ENCODE measurements around the gene DHRSX. TPM values are rescaled to one million over a fixed set of nuclear protein-coding genes. Genes with fewer than 3 reads are reported as not detected.
"Not testable (repeated sequence)": the region's sequence is repeated elsewhere in the genome, so short reads cannot be mapped to it uniquely, and the experiment has no call there.

DHRSX gene
- total RNA-seq, 1 donor from 2014 or later: 30.4 TPM

GRCh38 chrX:2272337-2272736 lies 228.4 kb downstream of the DHRSX start:
- H3K27ac ChIP-seq (ENCODE audit: low read depth, low read length): no peak overlapping the region
- no peaks in the 10 kb centered on the region for H3K27me3 Mint-ChIP-seq (ENCODE audit: low read depth, unreplicated experiment)
- no peak for FAIRE-seq
- no peaks in the 10 kb centered on the region for H3K79me2 ChIP-seq (ENCODE audit: insufficient read depth, low read length)
- no peaks in the 10 kb centered on the region for H3K4me1 Mint-ChIP-seq (ENCODE audit: low read depth, unreplicated experiment)
- H3K4me3 ChIP-seq (ENCODE audit: insufficient read depth, low read depth, low read length): no peak overlapping the region
- no peak overlapping the region for H2AFZ ChIP-seq (ENCODE audit: low read depth, low read length)
- H3K4me3 Mint-ChIP-seq (ENCODE audit: unreplicated experiment): no peak overlapping the region
- H3K36me3 ChIP-seq (ENCODE audit: insufficient read depth, low read length): no peaks in the 10 kb centered on the region
- H4K20me1 ChIP-seq (ENCODE audit: insufficient read depth, low read length): peaks cover 3% of the 10 kb centered on the region
- TF ChIP-seq CTCF (IDR thresholded peaks at IDR 0.05; ENCODE audit: insufficient read depth, low read depth, low read length) (no peak), EZH2 (IDR thresholded peaks at IDR 0.05; ENCODE audit: insufficient read depth, low read length) (no peak)
- H3K27ac Mint-ChIP-seq (ENCODE audit: unreplicated experiment): no peak overlapping the region
- no peak overlapping the region for H3K9ac ChIP-seq (ENCODE audit: low read length)
- no peak for DNase-seq (ENCODE audit: low read depth)
- H3K36me3 Mint-ChIP-seq (ENCODE audit: low read depth, unreplicated experiment): peaks cover 7% of the 10 kb centered on the region
- H3K9me3 Mint-ChIP-seq (ENCODE audit: unreplicated experiment): peaks cover 10% of the 10 kb centered on the region
- no peaks in the 10 kb centered on the region for H3K9me3 ChIP-seq (ENCODE audit: insufficient read depth, low read depth, low read length)
- H3K4me1 ChIP-seq (ENCODE audit: insufficient read depth, low read length): no peaks in the 10 kb centered on the region
- H3K27me3 ChIP-seq (ENCODE audit: insufficient read depth, low read length): no peaks in the 10 kb centered on the region
- H3K4me2 ChIP-seq (ENCODE audit: low read length): no peak overlapping the region

- H3K4me2 ChIP-seq (ENCODE audit: low read length); H2AFZ ChIP-seq (ENCODE audit: low read depth, low read length); H3K79me2 ChIP-seq (ENCODE audit: insufficient read depth, low read length); H3K27ac ChIP-seq (ENCODE audit: low read depth, low read length); H3K36me3 ChIP-seq (ENCODE audit: insufficient read depth, low read length); H4K20me1 ChIP-seq (ENCODE audit: insufficient read depth, low read length); H3K36me3 Mint-ChIP-seq (ENCODE audit: low read depth, unreplicated experiment); DNase-seq (ENCODE audit: low read depth); H3K4me3 Mint-ChIP-seq (ENCODE audit: unreplicated experiment); H3K27ac Mint-ChIP-seq (ENCODE audit: unreplicated experiment); H3K4me1 ChIP-seq (ENCODE audit: insufficient read depth, low read length); H3K9me3 ChIP-seq (ENCODE audit: insufficient read depth, low read depth, low read length); H3K4me3 ChIP-seq (ENCODE audit: insufficient read depth, low read depth, low read length); H3K27me3 Mint-ChIP-seq (ENCODE audit: low read depth, unreplicated experiment); H3K27me3 ChIP-seq (ENCODE audit: insufficient read depth, low read length); H3K9ac ChIP-seq (ENCODE audit: low read length); FAIRE-seq; H3K4me1 Mint-ChIP-seq (ENCODE audit: low read depth, unreplicated experiment): not testable (repeated sequence)
- H3K9me3 Mint-ChIP-seq (ENCODE audit: unreplicated experiment): peaks cover 10% of the 10 kb centered on the region
Measured at GRCh38 chrX:2271595-2271994, 229.2 kb downstream of the DHRSX start.

- not testable (repeated sequence) for H3K4me1 Mint-ChIP-seq (ENCODE audit: low read depth, unreplicated experiment); H3K27ac ChIP-seq (ENCODE audit: low read depth, low read length); DNase-seq (ENCODE audit: low read depth); H3K9me3 ChIP-seq (ENCODE audit: insufficient read depth, low read depth, low read length); H3K4me3 Mint-ChIP-seq (ENCODE audit: unreplicated experiment); H3K4me1 ChIP-seq (ENCODE audit: insufficient read depth, low read length); H3K9ac ChIP-seq (ENCODE audit: low read length); H3K9me3 Mint-ChIP-seq (ENCODE audit: unreplicated experiment); H3K4me3 ChIP-seq (ENCODE audit: insufficient read depth, low read depth, low read length); H3K27me3 ChIP-seq (ENCODE audit: insufficient read depth, low read length); H4K20me1 ChIP-seq (ENCODE audit: insufficient read depth, low read length); H3K36me3 ChIP-seq (ENCODE audit: insufficient read depth, low read length); H3K27me3 Mint-ChIP-seq (ENCODE audit: low read depth, unreplicated experiment); FAIRE-seq; H3K79me2 ChIP-seq (ENCODE audit: insufficient read depth, low read length); H3K36me3 Mint-ChIP-seq (ENCODE audit: low read depth, unreplicated experiment); H3K27ac Mint-ChIP-seq (ENCODE audit: unreplicated experiment); H3K4me2 ChIP-seq (ENCODE audit: low read length); H2AFZ ChIP-seq (ENCODE audit: low read depth, low read length)
Measured at GRCh38 chrX:2270783-2271182, 230.0 kb downstream of the DHRSX start.

- Mint-ChIP-seq H3K27ac (ENCODE audit: unreplicated experiment) (no peak overlapping the region), H3K9me3 (ENCODE audit: unreplicated experiment) (peaks cover 6% of the 10 kb centered on the region), H3K27me3 (ENCODE audit: low read depth, unreplicated experiment) (no peaks in the 10 kb centered on the region), H3K4me3 (ENCODE audit: unreplicated experiment) (no peak overlapping the region), H3K36me3 (ENCODE audit: low read depth, unreplicated experiment) (peaks cover 9% of the 10 kb centered on the region), H3K4me1 (ENCODE audit: low read depth, unreplicated experiment) (no peaks in the 10 kb centered on the region)
- DNase-seq (ENCODE audit: low read depth): no peak
- Histone ChIP-seq H3K27ac (ENCODE audit: low read depth, low read length) (no peak overlapping the region), H3K36me3 (ENCODE audit: insufficient read depth, low read length) (no peaks in the 10 kb centered on the region), H2AFZ (ENCODE audit: low read depth, low read length) (no peak overlapping the region), H3K9ac (ENCODE audit: low read length) (no peak overlapping the region), H3K4me1 (ENCODE audit: insufficient read depth, low read length) (no peaks in the 10 kb centered on the region), H3K27me3 (ENCODE audit: insufficient read depth, low read length) (no peaks in the 10 kb centered on the region), H3K79me2 (ENCODE audit: insufficient read depth, low read length) (no peaks in the 10 kb centered on the region), H3K4me3 (ENCODE audit: insufficient read depth, low read depth, low read length) (no peak overlapping the region), H3K9me3 (ENCODE audit: insufficient read depth, low read depth, low read length) (no peaks in the 10 kb centered on the region), H4K20me1 (ENCODE audit: insufficient read depth, low read length) (peaks cover 6% of the 10 kb centered on the region), H3K4me2 (ENCODE audit: low read length) (no peak overlapping the region)
- no peak for FAIRE-seq
- TF ChIP-seq CTCF (IDR thresholded peaks at IDR 0.05; ENCODE audit: insufficient read depth, low read depth, low read length) (no peak), EZH2 (IDR thresholded peaks at IDR 0.05; ENCODE audit: insufficient read depth, low read length) (no peak)
Measured at GRCh38 chrX:2267890-2268289, 232.9 kb downstream of the DHRSX start.
